Kidney epithelial cell (primary cell): ENCODE measurements around the gene LTB. TPM values are rescaled to one million over a fixed set of nuclear protein-coding genes. Genes with fewer than 3 reads are reported as not detected.
"Not testable (repeated sequence)": the region's sequence is repeated elsewhere in the genome, so short reads cannot be mapped to it uniquely, and the experiment has no call there.

ENCODE experiments used
- DNase-seq: peaks from one replicate; pipeline ENCODE4 v3.0.0-alpha.2; 2010; ENCODE audit warnings: low read depth
- H3K27me3 ChIP-seq: 2 replicates; pipeline ENCODE4 v1.6.0; 2011; ENCODE audit warnings: low read length; ENCODE audit not compliant: control insufficient read depth, insufficient read depth
- H3K36me3 ChIP-seq: 2 replicates; pipeline ENCODE4 v1.5.1; 2011; ENCODE audit warnings: low read length; ENCODE audit not compliant: control insufficient read depth, insufficient read depth
- H3K4me3 ChIP-seq: 2 replicates; pipeline ENCODE4 v1.5.1; 2011; ENCODE audit warnings: low read depth, mild to moderate bottlenecking, control low read depth, low read length
- total RNA-seq: library from RNA; depleted of rRNA; stranded (reverse); fragments of >200 nt; gene quantifications from 2 replicates; pipeline ENCODE4 v1.2.3, GENCODE V29; 2015
- TF ChIP-seq, protein P1 (sequence below): IDR thresholded peaks from 2 replicates; pipeline ENCODE4 v1.5.1; 2011; ENCODE audit warnings: mild to moderate bottlenecking, moderate library complexity, low read length, control low read depth, inconsistent platforms; ENCODE audit not compliant: insufficient read depth, poor library complexity, severe bottlenecking

The LTB gene
- total RNA-seq, 1 donor from 2014 or later: 21.4 TPM

GRCh38 chr6:31614075-31614619, 31.9 kb upstream of the LTB start:
- Histone ChIP-seq H3K4me3 (no peak overlapping the region), H3K27me3 (no peaks in the 10 kb centered on the region), H3K36me3 (no peaks in the 10 kb centered on the region)
- DNase-seq: no peak
- TF ChIP-seq, protein P1, sequence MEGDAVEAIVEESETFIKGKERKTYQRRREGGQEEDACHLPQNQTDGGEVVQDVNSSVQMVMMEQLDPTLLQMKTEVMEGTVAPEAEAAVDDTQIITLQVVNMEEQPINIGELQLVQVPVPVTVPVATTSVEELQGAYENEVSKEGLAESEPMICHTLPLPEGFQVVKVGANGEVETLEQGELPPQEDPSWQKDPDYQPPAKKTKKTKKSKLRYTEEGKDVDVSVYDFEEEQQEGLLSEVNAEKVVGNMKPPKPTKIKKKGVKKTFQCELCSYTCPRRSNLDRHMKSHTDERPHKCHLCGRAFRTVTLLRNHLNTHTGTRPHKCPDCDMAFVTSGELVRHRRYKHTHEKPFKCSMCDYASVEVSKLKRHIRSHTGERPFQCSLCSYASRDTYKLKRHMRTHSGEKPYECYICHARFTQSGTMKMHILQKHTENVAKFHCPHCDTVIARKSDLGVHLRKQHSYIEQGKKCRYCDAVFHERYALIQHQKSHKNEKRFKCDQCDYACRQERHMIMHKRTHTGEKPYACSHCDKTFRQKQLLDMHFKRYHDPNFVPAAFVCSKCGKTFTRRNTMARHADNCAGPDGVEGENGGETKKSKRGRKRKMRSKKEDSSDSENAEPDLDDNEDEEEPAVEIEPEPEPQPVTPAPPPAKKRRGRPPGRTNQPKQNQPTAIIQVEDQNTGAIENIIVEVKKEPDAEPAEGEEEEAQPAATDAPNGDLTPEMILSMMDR: no peak

DNA sequence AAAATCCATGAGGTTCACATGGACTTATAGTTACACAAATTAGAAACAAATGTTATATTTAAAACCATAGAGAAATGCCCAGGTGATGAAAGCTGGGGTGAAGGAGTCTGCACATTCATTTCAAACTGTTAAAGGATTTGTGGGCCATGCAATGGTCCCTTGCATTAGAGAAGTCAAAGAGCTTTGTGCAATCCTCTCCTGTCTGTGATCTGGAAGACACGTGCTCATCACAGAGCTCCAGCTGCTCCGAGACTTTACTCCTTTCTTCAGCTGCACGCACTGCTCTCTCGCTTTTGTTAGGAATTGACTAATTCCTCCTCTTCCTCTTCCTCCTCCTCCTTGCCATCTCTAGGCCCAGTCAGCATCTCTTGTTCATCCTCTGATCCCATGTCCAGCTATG, 28.7 kb upstream of the LTB start:
- TF ChIP-seq, protein P1: no peak
- H3K4me3 ChIP-seq: no peak overlapping the region
- no peak for DNase-seq

GRCh38 chr6:31609519-31610406, 27.5 kb upstream of the LTB start:
- Histone ChIP-seq H3K4me3 (no peak overlapping the region), H3K27me3 (no peaks in the 10 kb centered on the region), H3K36me3 (no peaks in the 10 kb centered on the region)
- TF ChIP-seq, protein P1: no peak
- no peak for DNase-seq

More for the DNA sequence above, 28.7 kb upstream of the LTB start:
- no peaks in the 10 kb centered on the region for H3K27me3 ChIP-seq
- no peaks in the 10 kb centered on the region for H3K36me3 ChIP-seq

DNA sequence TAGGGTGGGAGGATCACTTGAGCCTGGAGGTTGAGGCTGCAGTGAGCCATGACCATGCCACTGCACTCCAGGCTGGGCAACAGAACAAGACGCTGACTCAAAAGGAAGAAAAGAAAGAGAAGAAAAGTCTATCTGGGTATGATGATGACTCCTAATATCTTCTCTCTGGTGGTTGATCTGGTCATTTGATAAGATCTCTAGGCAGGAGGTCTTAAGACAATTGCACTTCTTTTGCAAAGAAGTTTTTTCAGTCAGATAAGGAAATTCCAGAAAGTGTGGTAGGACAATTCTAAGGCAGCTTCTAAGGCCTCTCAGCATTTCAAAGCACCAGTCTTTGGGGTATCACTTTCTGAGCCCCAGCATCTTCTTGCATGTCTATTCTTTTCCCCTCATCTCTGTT, 25.1 kb upstream of the LTB start:
- Histone ChIP-seq H3K36me3 (no peaks in the 10 kb centered on the region), H3K27me3 (no peaks in the 10 kb centered on the region), H3K4me3 (no peak overlapping the region)
- no peak for DNase-seq
- TF ChIP-seq, protein P1: no peak

DNA sequence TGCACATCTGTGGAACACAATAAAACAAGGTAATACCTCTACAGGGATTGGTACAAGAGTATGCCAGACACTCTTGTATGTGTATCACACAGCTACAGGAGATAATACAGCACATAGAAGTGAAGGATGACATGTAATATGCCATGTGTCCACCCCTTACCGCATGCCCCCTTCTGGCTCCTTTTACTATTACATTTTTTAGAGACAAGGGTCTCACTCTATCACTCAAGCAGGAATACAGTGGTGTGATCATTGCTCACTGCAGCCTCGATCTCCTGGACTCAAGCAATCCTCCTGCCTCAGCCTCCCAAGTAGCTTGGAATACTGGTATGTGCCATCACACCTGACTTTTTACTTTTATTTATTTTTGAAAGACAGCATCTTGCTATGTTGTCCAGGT, 14.8 kb upstream of the LTB start:
- H3K27me3 ChIP-seq: no peaks in the 10 kb centered on the region
- no peaks in the 10 kb centered on the region for H3K36me3 ChIP-seq
- no peak for DNase-seq
- H3K4me3 ChIP-seq: no peak overlapping the region
- TF ChIP-seq, protein P1: peak; percentile 8

DNA sequence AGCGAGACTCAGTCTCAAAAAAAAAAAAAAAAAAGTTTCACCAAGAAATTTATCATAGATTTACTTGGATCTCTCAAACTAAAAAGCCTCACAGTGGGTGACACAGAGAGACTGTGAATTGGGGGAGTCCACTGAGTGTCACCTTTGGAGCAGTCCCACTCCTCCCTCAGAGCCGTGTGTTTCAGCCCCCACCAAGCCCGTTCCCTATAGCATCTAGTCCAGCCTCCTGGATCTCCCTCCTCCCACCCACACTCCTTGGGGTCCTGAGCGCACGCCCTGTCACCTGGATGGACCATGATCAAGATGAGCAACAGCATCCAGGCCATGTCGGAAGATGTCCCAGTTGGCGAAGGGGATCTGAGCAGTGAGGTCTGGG, 10.2 kb upstream of the LTB start:
- Histone ChIP-seq H3K36me3 (no peaks in the 10 kb centered on the region), H3K4me3 (no peak overlapping the region)
- no peak for DNase-seq

GRCh38 chr6:31590691-31591090, 8.5 kb upstream of the LTB start:
- DNase-seq, H3K36me3 ChIP-seq, H3K27me3 ChIP-seq, H3K4me3 ChIP-seq: not testable (repeated sequence)

More for the DNA sequence above, 10.2 kb upstream of the LTB start:
- no peaks in the 10 kb centered on the region for H3K27me3 ChIP-seq
- TF ChIP-seq, protein P1: no peak
